ENCODE data around the gene PCYT1A. TPM values are rescaled to one million over a fixed set of nuclear protein-coding genes. Genes with fewer than 3 reads are reported as not detected.
"Not testable (repeated sequence)": the region's sequence is repeated elsewhere in the genome, so short reads cannot be mapped to it uniquely, and the experiment has no call there.

PCYT1A gene
- total RNA-seq, 1 experiment from 2014 or later: 52.2 TPM

DNA sequence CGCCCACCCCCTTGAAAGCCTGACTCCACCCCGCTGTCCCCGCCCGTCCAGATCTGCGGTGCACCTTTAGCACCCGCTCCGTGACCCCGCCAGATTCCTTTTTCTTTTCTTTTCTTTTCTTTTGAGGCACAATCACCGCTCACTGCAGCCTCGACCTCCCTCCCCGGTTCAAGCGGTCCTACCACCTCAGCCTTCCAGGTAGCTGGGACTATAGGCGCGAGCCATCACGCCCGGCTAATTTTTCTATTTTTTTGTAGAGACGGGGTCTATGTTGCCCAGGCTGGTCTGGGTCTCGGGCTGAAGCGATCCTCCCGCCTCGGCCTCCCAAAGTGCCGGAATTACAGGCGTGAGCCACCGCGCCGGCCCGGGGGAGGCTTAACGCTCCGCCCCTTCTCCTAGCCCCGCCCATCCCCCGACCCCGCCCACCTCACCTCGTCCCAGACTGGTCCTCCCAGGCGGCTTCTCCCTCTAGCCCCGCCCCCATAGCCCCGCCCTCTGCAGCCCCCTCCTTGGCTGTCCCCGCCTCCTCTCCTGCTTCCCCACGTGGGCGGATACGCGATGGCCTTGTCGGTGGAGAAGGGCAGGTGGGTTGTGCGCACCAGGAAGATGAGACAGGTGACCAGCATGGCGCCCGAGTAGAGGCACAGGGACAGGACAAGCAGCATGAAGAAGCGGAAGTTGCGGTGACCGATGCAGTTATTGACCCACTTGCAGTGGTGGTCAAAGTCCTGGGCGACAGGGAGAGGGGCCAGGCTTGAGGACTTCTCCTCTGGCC lies 79.5 kb downstream of the PCYT1A start:
- ChIA-PET POLR2A (no interaction called here), CTCF (no interaction called here)
- no peaks in the 10 kb centered on the region for H3K4me1 ChIP-seq
- H3K4me3 ChIP-seq (ENCODE audit: low read depth, low read length): peak overlapping the region; percentile 29
- no peaks in the 10 kb centered on the region for H3K9me3 Mint-ChIP-seq (ENCODE audit: unreplicated experiment)
- no TSS peak for BruUV-seq (replicated peaks)
- peaks cover 5% of the 10 kb centered on the region for H3K36me3 Mint-ChIP-seq (ENCODE audit: insufficient read depth, unreplicated experiment)
- H3K4me1 Mint-ChIP-seq (ENCODE audit: low read depth, unreplicated experiment): no peaks in the 10 kb centered on the region
- DNase-seq: peak; percentile 38 to 78
- intact Hi-C loops (cut with micrococcal nuclease; ENCODE audit: unreplicated experiment): no loop called here
- no peaks in the 10 kb centered on the region for H3K27me3 ChIP-seq (replicated peaks; ENCODE audit: control insufficient read depth, insufficient read depth, low read length)
- H3K27ac Mint-ChIP-seq (ENCODE audit: unreplicated experiment): no peak overlapping the region
- H3K9me3 ChIP-seq: no peaks in the 10 kb centered on the region; the same call in 1 of the 2 replicates
- TF ChIP-seq, protein P1, sequence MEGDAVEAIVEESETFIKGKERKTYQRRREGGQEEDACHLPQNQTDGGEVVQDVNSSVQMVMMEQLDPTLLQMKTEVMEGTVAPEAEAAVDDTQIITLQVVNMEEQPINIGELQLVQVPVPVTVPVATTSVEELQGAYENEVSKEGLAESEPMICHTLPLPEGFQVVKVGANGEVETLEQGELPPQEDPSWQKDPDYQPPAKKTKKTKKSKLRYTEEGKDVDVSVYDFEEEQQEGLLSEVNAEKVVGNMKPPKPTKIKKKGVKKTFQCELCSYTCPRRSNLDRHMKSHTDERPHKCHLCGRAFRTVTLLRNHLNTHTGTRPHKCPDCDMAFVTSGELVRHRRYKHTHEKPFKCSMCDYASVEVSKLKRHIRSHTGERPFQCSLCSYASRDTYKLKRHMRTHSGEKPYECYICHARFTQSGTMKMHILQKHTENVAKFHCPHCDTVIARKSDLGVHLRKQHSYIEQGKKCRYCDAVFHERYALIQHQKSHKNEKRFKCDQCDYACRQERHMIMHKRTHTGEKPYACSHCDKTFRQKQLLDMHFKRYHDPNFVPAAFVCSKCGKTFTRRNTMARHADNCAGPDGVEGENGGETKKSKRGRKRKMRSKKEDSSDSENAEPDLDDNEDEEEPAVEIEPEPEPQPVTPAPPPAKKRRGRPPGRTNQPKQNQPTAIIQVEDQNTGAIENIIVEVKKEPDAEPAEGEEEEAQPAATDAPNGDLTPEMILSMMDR (IDR thresholded peaks at IDR 0.05; ENCODE audit: insufficient read depth in 1 of 2, low read depth in 1 of 2, low read length in 1 of 2, severe bottlenecking in 1 of 2, unreplicated experiment in 1 of 2): no peak
- peak overlapping the region; percentile 77 for H3K4me3 Mint-ChIP-seq (ENCODE audit: unreplicated experiment)
- H3K36me3 ChIP-seq (ENCODE audit: control insufficient read depth, insufficient read depth, low read length): no peaks in the 10 kb centered on the region
- no peaks in the 10 kb centered on the region for H3K27me3 Mint-ChIP-seq (ENCODE audit: insufficient read depth, unreplicated experiment)

DNA sequence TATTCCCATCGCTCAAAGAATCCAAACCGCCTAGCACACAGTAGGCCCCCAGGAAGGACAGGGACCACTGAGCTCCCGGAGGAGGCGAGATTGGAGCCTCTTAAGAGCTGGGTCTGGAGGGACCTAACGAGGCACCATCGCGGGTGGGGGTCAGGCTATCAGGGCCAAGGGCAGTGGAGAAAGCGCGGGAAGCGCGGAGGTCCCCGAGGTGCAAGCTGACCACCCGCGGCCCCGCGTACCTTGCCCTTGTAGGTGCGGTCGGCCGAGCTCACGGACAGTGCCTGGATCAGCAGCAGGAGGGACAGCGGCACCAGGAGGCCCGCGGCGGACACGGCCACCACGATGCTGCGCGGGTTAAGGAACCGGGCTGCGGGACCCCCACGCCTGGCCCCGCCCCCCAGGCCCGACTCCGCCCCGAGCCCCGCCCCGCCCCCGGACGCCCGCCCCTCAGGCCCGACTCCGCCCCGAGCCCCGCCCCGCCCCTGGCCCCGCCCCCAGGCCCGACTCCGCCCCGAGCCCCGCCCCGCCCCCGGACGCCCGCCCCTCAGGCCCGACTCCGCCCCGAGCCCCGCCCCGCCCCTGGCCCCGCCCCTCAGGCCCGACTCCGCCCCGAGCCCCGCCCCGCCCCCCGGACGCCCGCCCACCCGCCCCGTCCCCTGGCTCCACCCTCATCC lies 80.2 kb downstream of the PCYT1A start:
- intact Hi-C loops (cut with micrococcal nuclease; ENCODE audit: unreplicated experiment): no loop called here
- Histone ChIP-seq H3K4me3 (ENCODE audit: low read depth, low read length) (peak overlapping the region; percentile 23), H3K36me3 (ENCODE audit: control insufficient read depth, insufficient read depth, low read length) (no peaks in the 10 kb centered on the region), H3K27me3 (replicated peaks; ENCODE audit: control insufficient read depth, insufficient read depth, low read length) (no peaks in the 10 kb centered on the region), H3K9me3 (no peaks in the 10 kb centered on the region; the same call in 1 of the 2 replicates), H3K4me1 (no peaks in the 10 kb centered on the region)
- DNase-seq: no peak
- no peaks in the 10 kb centered on the region for H3K27me3 Mint-ChIP-seq (ENCODE audit: insufficient read depth, unreplicated experiment)
- no peak overlapping the region for H3K27ac Mint-ChIP-seq (ENCODE audit: unreplicated experiment)
- H3K4me3 Mint-ChIP-seq (ENCODE audit: unreplicated experiment): peak overlapping the region; percentile 77
- no TSS peak for BruUV-seq (replicated peaks)
- no peaks in the 10 kb centered on the region for H3K4me1 Mint-ChIP-seq (ENCODE audit: low read depth, unreplicated experiment)
- POLR2A ChIA-PET: no interaction called here
- TF ChIP-seq, protein P1 (IDR thresholded peaks at IDR 0.05; ENCODE audit: insufficient read depth in 1 of 2, low read depth in 1 of 2, low read length in 1 of 2, severe bottlenecking in 1 of 2, unreplicated experiment in 1 of 2): no peak
- H3K36me3 Mint-ChIP-seq (ENCODE audit: insufficient read depth, unreplicated experiment): peaks cover 5% of the 10 kb centered on the region
- CTCF ChIA-PET: no interaction called here
- no peaks in the 10 kb centered on the region for H3K9me3 Mint-ChIP-seq (ENCODE audit: unreplicated experiment)

DNA sequence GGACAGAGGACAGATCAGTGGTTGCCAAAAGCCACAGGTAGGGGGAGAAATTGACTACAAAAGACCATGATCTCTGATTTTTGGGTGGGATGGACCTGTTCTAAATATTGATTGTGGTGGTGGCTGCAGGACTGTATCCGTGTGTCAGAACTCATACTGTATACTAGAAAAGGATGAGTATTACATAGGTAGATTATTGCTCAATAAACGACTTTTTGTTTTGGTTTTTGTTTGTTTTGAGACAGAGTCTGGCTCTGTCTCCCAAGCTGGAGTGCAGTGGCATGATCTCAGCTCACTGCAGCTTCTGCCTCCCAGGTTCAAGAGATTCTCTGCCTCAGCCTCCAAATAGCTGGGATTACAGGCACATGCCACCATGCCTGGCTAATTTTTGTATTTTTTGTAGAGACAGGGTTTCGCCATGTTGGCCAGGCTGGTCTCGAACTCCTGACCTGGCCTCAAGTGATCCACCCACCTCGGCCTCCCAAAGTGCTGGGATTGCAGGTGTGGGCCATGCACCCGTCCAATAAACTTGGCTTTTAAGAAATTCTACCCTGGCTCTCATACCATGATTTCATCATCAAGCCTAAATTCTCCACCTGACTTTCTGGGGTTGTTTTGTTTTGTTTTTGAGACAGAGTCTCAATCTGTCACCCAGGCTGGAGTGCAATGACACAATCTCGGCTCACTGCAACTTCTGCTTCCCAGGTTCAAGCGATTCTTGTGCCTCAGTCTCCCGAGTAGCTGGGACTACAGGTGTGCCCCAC lies 81.9 kb downstream of the PCYT1A start:
- BruUV-seq (replicated peaks); H3K9me3 Mint-ChIP-seq (ENCODE audit: unreplicated experiment); H3K9me3 ChIP-seq; H3K4me3 Mint-ChIP-seq (ENCODE audit: unreplicated experiment); DNase-seq; intact Hi-C loops (cut with micrococcal nuclease; ENCODE audit: unreplicated experiment); H3K4me1 ChIP-seq; H3K4me1 Mint-ChIP-seq (ENCODE audit: low read depth, unreplicated experiment); H3K36me3 Mint-ChIP-seq (ENCODE audit: insufficient read depth, unreplicated experiment); POLR2A ChIA-PET; H3K27me3 ChIP-seq (replicated peaks; ENCODE audit: control insufficient read depth, insufficient read depth, low read length); H3K27me3 Mint-ChIP-seq (ENCODE audit: insufficient read depth, unreplicated experiment); H3K27ac Mint-ChIP-seq (ENCODE audit: unreplicated experiment); CTCF ChIA-PET; H3K36me3 ChIP-seq (ENCODE audit: control insufficient read depth, insufficient read depth, low read length); H3K4me3 ChIP-seq (ENCODE audit: low read depth, low read length): not testable (repeated sequence)

Data from Caco-2 (cell line).